ENCODE results near the gene RERG.

RERG gene

GRCh38 chr12:15131431-15131830, 89.8 kb downstream of the RERG start:
- TF ChIP-seq CTCF (IDR thresholded peaks at IDR 0.05; ENCODE audit: borderline replicate concordance, insufficient read depth, low read depth, low read length): no peak
- H3K4me3 ChIP-seq (ENCODE audit: low read depth, low read length): no peak overlapping the region

DNA sequence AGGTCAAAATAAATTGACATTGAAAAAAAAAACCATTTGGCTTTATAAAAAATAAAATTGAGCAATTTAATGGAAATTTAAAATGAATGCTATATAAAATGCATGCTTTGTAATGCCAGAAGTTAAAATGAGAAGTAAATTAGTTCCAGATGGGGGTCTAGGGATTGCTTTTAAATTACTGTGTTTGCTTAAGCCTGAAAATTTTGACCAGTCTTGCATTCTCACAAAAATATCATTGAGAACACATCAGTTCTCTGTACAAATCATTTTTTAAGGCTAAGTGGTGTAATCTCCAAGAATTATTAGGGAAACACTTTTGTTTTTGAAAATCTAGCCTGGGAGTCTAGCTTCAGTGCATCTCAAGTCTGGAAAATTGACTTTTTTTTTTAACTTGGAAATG, 90.7 kb downstream of the RERG start:
- no peak overlapping the region for H3K4me3 ChIP-seq (ENCODE audit: low read depth, low read length)
- TF ChIP-seq CTCF (IDR thresholded peaks at IDR 0.05; ENCODE audit: borderline replicate concordance, insufficient read depth, low read depth, low read length): no peak

DNA sequence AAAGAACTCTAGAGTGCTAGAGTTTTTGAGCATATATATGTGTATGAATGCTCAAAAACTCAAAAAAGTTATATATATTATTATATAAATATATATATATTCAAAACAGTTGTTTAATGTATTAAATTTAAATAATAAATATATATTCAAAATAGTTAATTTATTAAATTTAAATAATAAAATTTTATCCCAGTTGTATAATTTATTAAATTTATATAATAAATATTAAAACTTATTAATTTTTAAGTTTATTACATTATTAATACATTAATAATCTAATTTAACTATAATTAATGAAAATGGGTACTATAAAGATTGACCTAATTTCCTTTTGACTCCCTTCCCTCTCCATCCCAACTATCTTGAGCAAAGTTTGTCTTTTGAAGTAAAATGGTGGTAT, 97.8 kb downstream of the RERG start:
- no peak overlapping the region for H3K4me3 ChIP-seq (ENCODE audit: low read depth, low read length)
- TF ChIP-seq CTCF (IDR thresholded peaks at IDR 0.05; ENCODE audit: borderline replicate concordance, insufficient read depth, low read depth, low read length): no peak

GRCh38 chr12:15122344-15122743, 98.9 kb downstream of the RERG start:
- no peak for TF ChIP-seq CTCF (IDR thresholded peaks at IDR 0.05; ENCODE audit: borderline replicate concordance, insufficient read depth, low read depth, low read length)

GRCh38 chr12:15118955-15119354, 102.3 kb downstream of the RERG start:
- H3K4me3 ChIP-seq (ENCODE audit: low read depth, low read length): no peak overlapping the region
- TF ChIP-seq CTCF (IDR thresholded peaks at IDR 0.05; ENCODE audit: borderline replicate concordance, insufficient read depth, low read depth, low read length): no peak

More at GRCh38 chr12:15122344-15122743, 98.9 kb downstream of the RERG start:
- no peak overlapping the region for H3K4me3 ChIP-seq (ENCODE audit: low read depth, low read length)

- no peak overlapping the region for H3K4me3 ChIP-seq (ENCODE audit: low read depth, low read length)
- no peak for TF ChIP-seq CTCF (IDR thresholded peaks at IDR 0.05; ENCODE audit: borderline replicate concordance, insufficient read depth, low read depth, low read length)
These were observed 104.2 kb downstream of the RERG start for GRCh38 chr12:15116983-15117382.

DNA sequence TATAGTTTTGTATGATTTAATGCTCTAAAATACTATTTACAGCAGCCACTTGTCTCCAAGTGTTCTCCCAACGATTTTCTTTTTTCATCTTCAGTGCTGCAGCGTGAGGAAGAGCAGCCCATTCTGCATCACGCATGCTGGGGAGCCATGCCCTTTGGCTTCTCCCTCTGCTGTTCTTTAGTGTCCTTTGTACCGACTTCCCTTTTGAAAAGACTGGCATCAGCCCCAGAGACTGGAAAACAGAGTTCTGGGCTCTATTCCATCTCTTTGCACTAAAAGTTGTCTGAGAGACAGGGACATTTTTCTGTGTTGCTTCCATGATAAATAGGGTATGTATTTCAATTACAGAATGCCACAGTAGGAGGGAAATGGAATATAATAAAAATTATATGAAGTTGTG, 105.1 kb downstream of the RERG start:
- no peak for TF ChIP-seq CTCF (IDR thresholded peaks at IDR 0.05; ENCODE audit: borderline replicate concordance, insufficient read depth, low read depth, low read length)
- no peak overlapping the region for H3K4me3 ChIP-seq (ENCODE audit: low read depth, low read length)
